ENCODE measurements around the gene FOXK1. TPM values are rescaled to one million over a fixed set of nuclear protein-coding genes. Genes with fewer than 3 reads are reported as not detected.

FOXK1 gene
- total and polyA plus RNA-seq, 12 donors = 3.6 to 30.6 (median 24.2) TPM

DNA sequence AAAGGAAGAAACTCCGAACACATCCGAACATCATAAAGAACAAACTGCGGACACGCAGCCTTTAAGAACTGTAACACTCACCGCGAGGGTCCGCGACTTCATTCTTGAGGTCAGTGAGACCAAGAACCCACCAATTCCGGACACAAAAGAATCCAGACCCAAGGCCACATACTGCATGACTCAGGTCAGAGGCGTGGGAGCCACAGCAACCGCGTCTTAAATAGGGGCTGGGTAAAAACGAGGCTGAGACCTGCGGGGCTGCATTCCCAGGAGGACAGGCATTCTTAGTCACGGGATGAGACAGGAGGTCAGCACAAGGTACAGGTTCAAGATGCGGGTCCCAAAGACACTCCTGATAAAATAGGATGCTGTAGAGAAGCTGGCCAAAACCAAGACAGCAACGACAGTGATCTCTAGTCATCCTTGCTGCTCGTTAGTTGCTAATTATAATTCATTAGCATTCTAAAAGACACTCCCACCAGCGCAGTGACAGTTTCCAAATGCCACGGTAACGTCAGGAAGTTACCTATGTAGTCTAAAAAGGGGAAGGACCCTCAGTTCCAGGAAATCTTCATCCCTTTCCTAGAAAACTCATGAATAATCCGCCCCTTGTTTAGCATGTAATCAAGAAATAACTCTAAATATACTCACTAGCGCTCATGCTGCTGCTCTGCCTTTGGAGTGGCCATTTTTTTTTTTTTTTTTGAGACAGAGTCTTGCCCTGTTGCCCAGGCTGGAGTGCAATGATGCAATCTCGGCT lies 112.7 kb downstream of the FOXK1 start:
- DNase-seq (no peak), ATAC-seq (no peak)
- 88 to 90% methylated on average over 24 of the region's 24 CpGs for WGBS, 2 donors
- Histone ChIP-seq H3K9me3 (no peaks in the 10 kb centered on the region), H3K4me1 (peaks cover 0 to 40% (median 14%) of the 10 kb centered on the region in 9 donors), H3K27ac (no peak overlapping the region), H3K27me3 (no peaks in the 10 kb centered on the region), H3K4me3 (no peak overlapping the region), H3K36me3 (peaks cover 0 to 27% (median 12%) of the 10 kb centered on the region in 9 donors)
- TF ChIP-seq, protein P1, sequence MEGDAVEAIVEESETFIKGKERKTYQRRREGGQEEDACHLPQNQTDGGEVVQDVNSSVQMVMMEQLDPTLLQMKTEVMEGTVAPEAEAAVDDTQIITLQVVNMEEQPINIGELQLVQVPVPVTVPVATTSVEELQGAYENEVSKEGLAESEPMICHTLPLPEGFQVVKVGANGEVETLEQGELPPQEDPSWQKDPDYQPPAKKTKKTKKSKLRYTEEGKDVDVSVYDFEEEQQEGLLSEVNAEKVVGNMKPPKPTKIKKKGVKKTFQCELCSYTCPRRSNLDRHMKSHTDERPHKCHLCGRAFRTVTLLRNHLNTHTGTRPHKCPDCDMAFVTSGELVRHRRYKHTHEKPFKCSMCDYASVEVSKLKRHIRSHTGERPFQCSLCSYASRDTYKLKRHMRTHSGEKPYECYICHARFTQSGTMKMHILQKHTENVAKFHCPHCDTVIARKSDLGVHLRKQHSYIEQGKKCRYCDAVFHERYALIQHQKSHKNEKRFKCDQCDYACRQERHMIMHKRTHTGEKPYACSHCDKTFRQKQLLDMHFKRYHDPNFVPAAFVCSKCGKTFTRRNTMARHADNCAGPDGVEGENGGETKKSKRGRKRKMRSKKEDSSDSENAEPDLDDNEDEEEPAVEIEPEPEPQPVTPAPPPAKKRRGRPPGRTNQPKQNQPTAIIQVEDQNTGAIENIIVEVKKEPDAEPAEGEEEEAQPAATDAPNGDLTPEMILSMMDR (IDR thresholded peaks at IDR 0.05) = no peak
- intact Hi-C loops (cut with DNase I) = loop anchor here in 8 of 10 donors (5.0 to 10.0 kb wide), 4 partner anchors 80 to 293 kb away; partner anchors contain the start of gene RADIL (in 3 of the 8)

DNA sequence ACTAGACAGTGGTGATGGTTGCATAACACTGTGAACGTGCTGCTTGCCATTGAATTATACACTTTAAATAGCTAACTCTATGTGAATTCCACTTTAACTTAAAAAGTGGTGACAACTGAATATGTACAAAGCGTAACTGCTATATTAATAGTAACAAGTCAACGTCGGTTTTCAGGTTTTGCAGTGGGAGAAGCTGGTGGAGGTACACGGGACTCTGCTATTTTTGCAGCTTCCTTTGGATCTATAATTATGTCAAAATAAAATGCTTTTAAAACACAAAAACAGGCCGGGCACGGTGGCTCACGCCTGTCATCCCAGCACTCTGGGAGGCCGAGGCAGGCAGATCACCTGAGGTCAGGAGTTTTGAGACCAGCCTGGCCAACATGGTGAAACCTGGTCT lies 114.4 kb downstream of the FOXK1 start:
- Histone ChIP-seq H3K9me3 (no peaks in the 10 kb centered on the region), H3K36me3 (peaks cover 0 to 12% (median under 1%) of the 10 kb centered on the region in 9 donors), H3K4me3 (no peak overlapping the region), H3K4me1 (peaks cover 0 to 46% (median 14%) of the 10 kb centered on the region in 9 donors), H3K27me3 (no peaks in the 10 kb centered on the region), H3K27ac (no peak overlapping the region)
- DNase-seq (no peak), ATAC-seq (no peak)
- intact Hi-C loops (cut with DNase I) = loop anchor here in 8 of 10 donors (5.0 to 10.0 kb wide), 4 partner anchors 78 to 291 kb away; partner anchors contain the start of gene RADIL (in 3 of the 8)
- TF ChIP-seq, protein P1 (IDR thresholded peaks at IDR 0.05) = no peak
- 60 to 75% methylated on average over 9 of the region's 9 CpGs for WGBS, 2 donors

- Histone ChIP-seq H3K4me1 (peaks cover 0 to 32% (median 9%) of the 10 kb centered on the region in 9 donors), H3K4me3 (no peak overlapping the region), H3K27me3 (no peaks in the 10 kb centered on the region), H3K27ac (peak overlapping the region in 6 of 10 donors; percentile 25 to 67 (median 48)), H3K9me3 (no peaks in the 10 kb centered on the region), H3K36me3 (peaks cover 0 to 6% (median 0%) of the 10 kb centered on the region in 9 donors)
- TF ChIP-seq, protein P1 (IDR thresholded peaks at IDR 0.05) = peak; percentile 72 to 98 (median 89)
- ATAC-seq = peak; percentile 43 to 76 (median 72)
- 40 to 41% methylated on average over 37 of the region's 37 CpGs for WGBS, 2 donors
- intact Hi-C loops (cut with DNase I) = loop anchor here (1.0 to 10.0 kb wide), 7 partner anchors 77 to 289 kb away; partner anchors contain the start of gene RADIL (in 6 of the 10)
- DNase-seq = peak in 1 of 2 donors; percentile 72
These were observed 116.0 kb downstream of the FOXK1 start for GRCh38 chr7:4797858-4798705.

GRCh38 chr7:4798706-4799235 lies 116.7 kb downstream of the FOXK1 start:
- Histone ChIP-seq H3K4me1 (peaks cover 0 to 31% (median 9%) of the 10 kb centered on the region in 9 donors), H3K27me3 (no peaks in the 10 kb centered on the region), H3K27ac (peak overlapping the region in 6 of 10 donors; percentile 25 to 67 (median 48)), H3K36me3 (peaks cover 0 to 6% (median 0%) of the 10 kb centered on the region in 9 donors), H3K4me3 (no peak overlapping the region), H3K9me3 (no peaks in the 10 kb centered on the region)
- intact Hi-C loops (cut with DNase I) = loop anchor here (1.0 to 10.0 kb wide), 7 partner anchors 76 to 289 kb away; partner anchors contain the start of gene RADIL (in 6 of the 10)
- ATAC-seq (peak; percentile 11 to 55 (median 28)), DNase-seq (no peak)
- 67 to 74% methylated on average over 15 of the region's 15 CpGs for WGBS, 2 donors
- TF ChIP-seq, protein P1 (IDR thresholded peaks at IDR 0.05) = no peak

All from heart right ventricle (tissue), 16 donors.